GM21381 (cell line): ENCODE measurements around the gene EVA1A.
A peak's percentile ranks its signal among the peaks of the same experiment; 100 is the strongest.

Experiments used
- ATAC-seq: cut with Tn5 transposase; IDR thresholded peaks from one replicate; pipeline ENCODE4 v1.9.1; 2021; ENCODE audit warnings: mild to moderate bottlenecking, moderate library complexity; ENCODE audit not compliant: unreplicated experiment

EVA1A gene

GRCh38 chr2:75564026-75564688 lies 3.4 kb upstream of the EVA1A start:
- ATAC-seq = no peak

DNA sequence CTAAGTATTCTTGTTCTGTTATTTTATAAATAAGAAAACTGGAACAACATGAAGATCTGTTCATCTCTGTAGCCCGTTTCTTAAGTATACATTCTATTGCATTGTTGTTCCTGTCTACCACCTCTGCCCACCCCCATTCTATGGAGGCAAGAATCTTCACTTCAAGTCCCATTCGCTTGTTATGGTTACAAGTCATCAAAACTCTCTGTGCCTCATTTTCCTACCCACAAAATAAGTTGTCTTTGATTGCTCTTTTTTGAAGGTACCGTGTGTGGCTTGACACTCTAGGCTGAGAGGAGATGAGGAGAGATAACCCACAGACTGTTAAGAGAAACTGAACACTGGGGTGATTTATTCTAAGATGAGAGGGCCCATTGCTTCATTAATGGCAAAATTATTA lies 2.9 kb upstream of the EVA1A start:
- ATAC-seq = no peak

DNA sequence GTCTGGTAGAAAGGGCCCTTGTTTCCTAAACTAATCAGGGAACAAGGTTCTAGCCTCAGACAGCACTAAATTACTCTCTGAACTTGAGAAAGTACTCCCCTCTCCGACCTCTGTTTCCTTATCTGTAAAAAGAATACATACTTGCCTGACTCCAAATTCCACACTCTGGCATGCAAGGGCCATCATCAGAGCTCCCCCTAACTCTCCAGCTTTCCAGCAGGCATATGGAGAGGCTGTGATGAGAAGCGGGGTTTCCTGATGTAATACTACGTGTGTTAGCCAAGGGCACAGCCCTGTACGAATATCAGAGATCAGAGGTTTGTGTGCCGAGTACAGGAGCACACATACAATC lies 1.8 kb upstream of the EVA1A start:
- ATAC-seq = no peak

DNA sequence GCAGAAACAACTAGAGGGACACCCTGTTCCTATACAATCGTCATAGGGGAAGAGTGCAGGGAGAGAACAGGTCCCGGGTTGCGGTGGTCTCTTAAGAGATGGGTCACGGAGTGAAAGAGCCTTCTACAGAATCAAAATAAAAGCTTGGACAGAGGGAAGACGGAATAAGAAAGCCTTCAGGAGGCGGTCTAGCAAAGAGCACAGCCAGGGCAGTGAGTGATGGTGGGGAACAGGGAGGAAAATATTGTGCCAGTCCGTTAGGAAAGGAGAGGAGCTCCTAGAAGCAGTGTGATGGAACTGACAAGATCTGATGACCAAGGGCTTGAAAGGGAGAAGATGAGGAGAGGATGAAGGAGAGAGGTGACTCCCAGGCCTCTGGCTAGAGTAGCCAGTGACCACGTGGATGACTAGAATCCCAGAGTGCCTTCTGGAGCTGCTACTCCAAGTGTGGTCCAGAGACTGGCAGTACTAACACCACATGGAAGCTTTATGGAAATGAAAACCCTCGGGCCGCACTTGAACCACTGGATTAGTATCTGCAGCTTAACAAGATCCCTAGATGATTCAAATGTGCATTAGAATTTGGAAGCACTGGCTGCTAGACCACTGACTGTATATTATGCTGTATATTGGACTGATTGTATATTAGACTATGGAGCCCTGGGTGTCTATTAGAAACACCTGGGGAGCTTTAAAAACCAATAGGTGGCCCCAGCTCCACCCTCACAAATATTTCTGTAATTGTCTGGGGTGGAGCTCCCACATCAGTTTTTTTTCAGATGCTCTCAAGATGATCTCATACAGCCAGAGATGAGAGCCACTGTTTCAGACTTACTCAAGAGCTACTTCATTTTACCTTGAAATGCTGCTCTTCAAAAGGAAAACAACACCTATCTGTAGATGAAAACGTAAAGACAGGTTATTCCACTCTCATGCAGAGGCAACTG lies 1.1 kb upstream of the EVA1A start:
- no peak for ATAC-seq

GRCh38 chr2:75560022-75560767 lies 544 bp downstream of the EVA1A start:
- peak; percentile 53 for ATAC-seq

DNA sequence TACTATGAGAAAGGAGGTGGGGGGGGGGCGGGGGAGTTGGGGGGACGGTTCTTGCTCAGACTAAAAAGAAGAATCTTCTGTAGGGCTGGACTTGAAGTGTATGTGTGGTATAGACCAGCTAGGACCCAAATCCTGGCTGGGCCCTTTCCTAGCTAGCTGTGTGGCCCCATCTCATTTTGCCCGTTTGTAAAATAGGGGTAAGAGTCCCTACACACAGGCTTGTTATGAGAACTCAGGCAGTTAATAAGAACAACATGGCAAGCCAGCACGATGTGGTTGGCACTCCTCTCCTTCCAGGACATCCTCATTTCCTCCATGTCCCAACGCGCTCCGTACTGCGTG lies 1.1 kb downstream of the EVA1A start:
- no peak for ATAC-seq

DNA sequence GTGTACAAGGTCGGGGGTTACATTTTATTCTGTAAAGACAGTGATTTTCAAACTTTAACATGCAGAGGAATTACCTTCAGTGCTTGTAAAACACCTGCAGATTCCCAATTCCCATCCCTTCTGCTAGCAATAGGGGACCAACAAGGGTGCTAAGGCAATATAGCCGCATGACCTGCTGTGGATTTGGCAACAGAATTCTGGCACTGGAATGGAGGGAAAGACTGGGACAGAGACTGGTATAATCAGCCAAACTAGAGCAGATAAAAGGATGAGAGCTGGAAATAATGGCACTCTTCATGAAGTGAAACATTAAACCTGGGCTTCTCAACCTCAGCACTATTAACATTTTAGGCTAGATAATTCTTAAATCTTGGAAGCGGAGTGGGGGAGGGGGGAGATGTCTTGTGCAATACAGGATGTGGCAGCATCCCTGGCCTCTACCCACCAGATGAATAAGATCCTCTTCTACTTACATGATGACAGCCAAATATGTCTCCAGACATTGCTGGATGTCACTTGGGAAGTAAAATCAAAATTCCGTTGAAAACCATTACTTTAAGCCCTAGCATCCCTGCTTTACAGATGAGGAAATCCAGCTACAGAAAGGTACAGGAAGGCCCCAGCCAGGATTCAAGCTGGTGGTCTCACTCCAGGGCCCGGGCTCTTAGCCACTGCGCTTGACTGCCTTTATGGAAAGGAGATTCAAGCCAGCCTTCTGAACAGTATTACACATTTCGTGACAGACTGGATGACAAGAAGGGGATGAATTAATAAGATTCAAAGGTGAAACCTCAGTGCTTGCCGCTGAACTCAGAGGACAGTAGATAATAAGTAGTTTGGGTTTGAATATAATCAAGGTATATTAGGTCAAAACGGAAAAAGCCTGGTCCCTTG lies 1.7 kb downstream of the EVA1A start:
- ATAC-seq = no peak

DNA sequence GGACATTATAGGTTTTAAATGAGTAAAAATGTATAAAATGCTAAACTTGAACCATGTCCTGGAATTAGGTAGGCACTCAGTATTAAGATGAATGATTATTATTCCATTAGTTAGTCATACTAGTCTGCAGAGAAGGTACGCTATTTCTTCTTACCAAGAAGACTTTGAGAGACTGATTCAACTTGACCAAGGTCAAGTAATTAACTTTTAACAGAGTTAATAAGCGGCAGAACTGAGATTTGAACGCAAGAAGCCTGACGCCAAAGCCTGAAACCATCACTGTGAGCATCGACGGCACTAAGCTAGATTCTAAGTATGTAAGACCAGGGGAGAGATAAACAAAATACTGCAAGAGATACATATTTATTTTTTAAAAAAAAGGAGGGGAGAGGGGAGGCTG lies 2.6 kb downstream of the EVA1A start:
- ATAC-seq = no peak

GRCh38 chr2:75557474-75558133 lies 3.1 kb downstream of the EVA1A start:
- ATAC-seq = no peak

- ATAC-seq = no peak
Observed at GRCh38 chr2:75556679-75557366, 3.9 kb downstream of the EVA1A start.

DNA sequence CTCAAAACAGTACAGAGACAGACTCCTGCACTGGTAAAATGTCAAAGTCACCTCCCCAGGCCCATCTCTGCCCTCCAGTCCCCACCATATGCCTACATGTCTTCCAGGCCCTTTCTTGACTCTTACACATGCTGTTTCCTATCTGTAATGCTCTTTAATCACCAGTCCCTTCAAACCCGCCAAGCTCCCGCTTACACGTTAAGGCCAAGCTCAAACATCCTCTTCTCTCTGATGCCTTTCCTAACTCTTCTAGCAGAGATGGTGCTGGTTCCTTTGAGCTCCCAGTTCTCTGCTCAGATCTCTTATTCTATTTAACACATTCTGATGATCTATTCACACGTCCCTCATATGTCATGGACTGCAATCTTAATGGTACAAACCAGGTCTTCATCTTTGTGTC lies 5.0 kb downstream of the EVA1A start:
- ATAC-seq = no peak

- no peak for ATAC-seq
Observed at GRCh38 chr2:75553935-75554531, 6.7 kb downstream of the EVA1A start.

DNA sequence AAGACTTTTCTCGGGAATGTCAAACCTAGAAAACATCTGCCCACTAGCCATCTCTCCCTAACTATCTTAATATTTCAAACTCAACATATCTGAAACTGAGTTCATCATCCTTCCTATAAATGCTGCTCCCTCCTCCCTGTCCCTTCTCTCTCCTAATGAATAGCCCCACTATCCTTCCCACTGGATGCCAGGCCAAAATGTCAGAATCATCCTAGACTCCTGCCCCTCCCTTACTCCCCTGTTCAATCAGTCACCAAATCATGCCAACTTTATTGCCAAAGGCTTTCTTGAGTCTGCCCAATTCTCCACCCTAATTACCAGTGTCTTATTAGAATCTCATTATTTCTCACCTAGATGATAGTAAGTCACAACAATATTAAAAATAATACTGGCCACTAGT lies 8.5 kb downstream of the EVA1A start:
- no peak for ATAC-seq

DNA sequence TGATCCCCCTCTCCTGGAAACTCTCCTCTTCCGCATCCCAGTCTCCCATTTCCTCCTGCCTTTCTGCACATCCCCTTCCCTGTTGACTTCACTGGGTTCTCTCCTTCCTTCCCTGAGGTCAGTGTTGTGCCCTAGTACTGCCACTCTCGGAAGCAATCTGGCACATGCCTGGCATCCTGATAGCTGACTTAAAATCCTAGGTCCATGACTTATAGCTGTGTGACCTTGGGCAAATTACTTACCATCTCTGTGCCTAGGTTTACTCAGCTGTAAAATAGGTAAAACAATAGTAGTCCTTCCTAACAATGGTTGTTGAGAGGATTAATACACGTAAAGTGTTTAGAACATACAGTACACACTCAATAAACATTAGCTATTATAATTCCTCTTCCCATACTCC lies 9.3 kb downstream of the EVA1A start:
- no peak for ATAC-seq

GRCh38 chr2:75549401-75550253 lies 11.1 kb downstream of the EVA1A start:
- ATAC-seq = no peak

DNA sequence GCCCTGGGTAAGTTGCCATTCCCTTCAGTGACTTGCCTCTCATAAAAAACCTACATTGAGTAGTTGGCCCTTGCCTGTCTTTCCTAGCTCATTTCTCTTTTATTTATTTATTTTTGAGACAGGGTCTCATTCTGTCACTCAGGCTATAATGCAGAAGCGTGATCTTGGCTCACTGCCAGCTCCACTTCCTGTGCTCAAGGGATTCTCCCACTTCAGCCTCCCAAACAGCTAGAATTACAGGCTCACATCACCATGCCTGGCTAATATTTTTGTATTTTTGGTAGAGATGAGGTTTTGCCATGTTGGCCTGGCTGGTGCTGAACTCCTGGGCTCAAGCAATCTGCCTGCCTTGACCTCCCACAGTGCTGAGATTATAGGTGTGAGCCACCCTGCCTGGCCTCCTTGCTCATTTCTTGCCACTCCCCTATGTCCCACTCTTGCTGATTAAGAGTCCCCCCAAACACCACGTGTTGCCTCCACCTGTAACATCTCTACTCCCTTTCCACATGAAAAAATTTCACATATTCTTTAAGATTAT lies 12.6 kb downstream of the EVA1A start:
- no peak for ATAC-seq

GRCh38 chr2:75547345-75548035 lies 13.2 kb downstream of the EVA1A start:
- ATAC-seq = no peak

DNA sequence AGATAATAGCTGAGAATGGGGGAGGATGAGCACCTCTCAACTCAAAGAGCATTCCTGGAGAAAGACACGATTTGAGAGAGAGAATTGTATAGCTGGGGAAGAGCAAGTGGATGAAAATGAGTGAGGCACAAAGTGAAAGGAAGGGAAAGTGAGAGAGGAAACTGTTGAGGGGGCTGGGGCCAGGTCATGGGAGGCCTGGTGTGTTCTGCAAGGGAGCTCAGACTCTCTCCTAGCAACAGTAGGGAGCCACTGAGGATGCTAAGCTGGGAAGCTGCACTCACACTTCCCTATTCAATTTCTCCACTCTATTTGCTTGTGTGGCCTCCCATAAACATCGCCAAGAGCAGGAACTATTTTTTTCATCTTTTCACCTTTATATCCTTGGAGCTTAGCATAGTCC lies 14.8 kb downstream of the EVA1A start:
- ATAC-seq = no peak
